ENCODE measurements around the gene GPC6. TPM values are rescaled to one million over a fixed set of nuclear protein-coding genes. Genes with fewer than 3 reads are reported as not detected.

Gene GPC6
- total and polyA plus RNA-seq, 2 donors (not counting 1 experiment from before 2014, with no cell fraction given) = not detected

GRCh38 chr13:93660391-93661063 is 433.9 kb downstream of the GPC6 start:
- Histone ChIP-seq H4K20me1 (ENCODE audit: control insufficient read depth, insufficient read depth, low read length, poor library complexity, severe bottlenecking) (no peaks in the 10 kb centered on the region), H3K27ac (ENCODE audit: low read length in 2 of 2) (no peak overlapping the region), H3K4me3 (ENCODE audit: control extremely low read depth in 1 of 5, extremely low read depth in 1 of 5, insufficient read depth in 1 of 5, low read depth in 2 of 5, low read length in 4 of 5) (no peak overlapping the region), H3K79me2 (ENCODE audit: control insufficient read depth, insufficient read depth, low read length) (no peaks in the 10 kb centered on the region), H3K9ac (ENCODE audit: low read length) (no peak overlapping the region), H3K9me3 (ENCODE audit: control extremely low read depth in 1 of 3, control insufficient read depth in 2 of 3, insufficient read depth in 1 of 3, low read length in 2 of 3) (no peaks in the 10 kb centered on the region), H2AFZ (ENCODE audit: insufficient read depth, low read depth, low read length, poor library complexity, severe bottlenecking) (no peak overlapping the region), H3K27me3 (replicated peaks in 1 of 4; ENCODE audit: control extremely low read depth in 1 of 4, control insufficient read depth in 3 of 4, insufficient read depth in 4 of 4, low read length in 3 of 4) (no peaks in the 10 kb centered on the region), H3K36me3 (replicated peaks in 1 of 2; ENCODE audit: control extremely low read depth in 1 of 2, control insufficient read depth in 1 of 2, extremely low read depth in 1 of 2, insufficient read depth in 2 of 2, low read length in 1 of 2) (no peaks in the 10 kb centered on the region), H3K4me1 (ENCODE audit: control insufficient read depth in 2 of 2, insufficient read depth in 2 of 2, low read length in 2 of 2) (no peaks in the 10 kb centered on the region), H3K4me2 (replicated peaks; ENCODE audit: low read depth, low read length, poor library complexity, severe bottlenecking) (no peak overlapping the region)
- no peaks in the 10 kb centered on the region for H3K9me3 Mint-ChIP-seq (ENCODE audit: insufficient read depth)
- ATAC-seq (ENCODE audit: low read depth) (no peak), DNase-seq (no peak)
- ChIA-PET CTCF (no interaction called here), POLR2A (no interaction called here)
- no peak overlapping the region for H3K4me3 Mint-ChIP-seq
- intact Hi-C loops (cut with micrococcal nuclease) = no loop called here
- H3K4me1 Mint-ChIP-seq = no peaks in the 10 kb centered on the region
- H3K27me3 Mint-ChIP-seq = no peaks in the 10 kb centered on the region
- H3K27ac Mint-ChIP-seq = no peak overlapping the region
- TF ChIP-seq CTCF (IDR thresholded peaks at IDR 0.05) = no peak
- no peak for TF ChIP-seq EZH2 (IDR thresholded peaks at IDR 0.05; ENCODE audit: borderline replicate concordance, insufficient read depth, low read depth, low read length, poor library complexity, severe bottlenecking)

GRCh38 chr13:93670866-93671265 is 444.3 kb downstream of the GPC6 start:
- H3K4me3 Mint-ChIP-seq = no peak overlapping the region
- Histone ChIP-seq H4K20me1 (ENCODE audit: control insufficient read depth, insufficient read depth, low read length, poor library complexity, severe bottlenecking) (no peaks in the 10 kb centered on the region), H3K9me3 (ENCODE audit: control extremely low read depth in 1 of 3, control insufficient read depth in 2 of 3, insufficient read depth in 1 of 3, low read length in 2 of 3) (peaks cover 0 to 3% (median 0%) of the 10 kb centered on the region in 3 donors), H3K9ac (ENCODE audit: low read length) (no peak overlapping the region), H2AFZ (ENCODE audit: insufficient read depth, low read depth, low read length, poor library complexity, severe bottlenecking) (no peak overlapping the region), H3K79me2 (ENCODE audit: control insufficient read depth, insufficient read depth, low read length) (no peaks in the 10 kb centered on the region), H3K4me3 (ENCODE audit: control extremely low read depth in 1 of 5, extremely low read depth in 1 of 5, insufficient read depth in 1 of 5, low read depth in 2 of 5, low read length in 4 of 5) (no peak overlapping the region), H3K36me3 (replicated peaks in 1 of 2; ENCODE audit: control extremely low read depth in 1 of 2, control insufficient read depth in 1 of 2, extremely low read depth in 1 of 2, insufficient read depth in 2 of 2, low read length in 1 of 2) (no peaks in the 10 kb centered on the region), H3K27me3 (replicated peaks in 1 of 4; ENCODE audit: control extremely low read depth in 1 of 4, control insufficient read depth in 3 of 4, insufficient read depth in 4 of 4, low read length in 3 of 4) (no peaks in the 10 kb centered on the region), H3K27ac (ENCODE audit: low read length in 2 of 2) (no peak overlapping the region), H3K4me1 (ENCODE audit: control insufficient read depth in 2 of 2, insufficient read depth in 2 of 2, low read length in 2 of 2) (no peaks in the 10 kb centered on the region), H3K4me2 (replicated peaks; ENCODE audit: low read depth, low read length, poor library complexity, severe bottlenecking) (no peak overlapping the region)
- ATAC-seq (ENCODE audit: low read depth) (no peak), DNase-seq (no peak)
- ChIA-PET CTCF (no interaction called here), POLR2A (no interaction called here)
- H3K27me3 Mint-ChIP-seq = no peaks in the 10 kb centered on the region
- H3K27ac Mint-ChIP-seq = no peak overlapping the region
- H3K9me3 Mint-ChIP-seq (ENCODE audit: insufficient read depth) = peaks cover 2% of the 10 kb centered on the region
- intact Hi-C loops (cut with micrococcal nuclease) = no loop called here
- H3K4me1 Mint-ChIP-seq = no peaks in the 10 kb centered on the region
- WGBS (ENCODE audit: insufficient coverage) = 80% methylated on average over 1 of the region's 2 CpGs
- TF ChIP-seq EZH2 (IDR thresholded peaks at IDR 0.05; ENCODE audit: borderline replicate concordance, insufficient read depth, low read depth, low read length, poor library complexity, severe bottlenecking) (no peak), CTCF (IDR thresholded peaks at IDR 0.05) (no peak)

Measured in B cell (primary cell).